Activated CD4-positive, alpha-beta T cell treated with anti-CD3 and anti-CD28 coated beads, Interleukin-2, amount 10 ng/mL, durations not matched to agents 7 days and 5 days (primary cell): Measurements from ENCODE around the gene ADCY9. TPM values are rescaled to one million over a fixed set of nuclear protein-coding genes. Genes with fewer than 3 reads are reported as not detected.
"Not testable (repeated sequence)": the region's sequence is repeated elsewhere in the genome, so short reads cannot be mapped to it uniquely, and the experiment has no call there.

Experiments used
- CTCF ChIA-PET: fragments of 350-600 bp; sonication (Branson Sonifier 250); formaldehyde crosslinking; loops from one replicate; lab custom pipeline; 2021; ENCODE audit warnings: antibody characterized with exemption; lab: Charles Lee
- POLR2A ChIA-PET: fragments of 350-600 bp; sonication (Branson Sonifier 250); formaldehyde crosslinking; loops from one replicate; lab custom pipeline; 2021; ENCODE audit warnings: antibody characterized with exemption; lab: Charles Lee
- DNase-seq: peaks from one replicate; pipeline ENCODE4 v3.0.0-alpha.2; 2020
- H3K27ac Mint-ChIP-seq: one replicate; pipeline ENCODE4 v1.8.0; 2021; ENCODE audit warnings: mild to moderate bottlenecking, moderate library complexity, mixed read lengths
- H3K27me3 Mint-ChIP-seq: one replicate; pipeline ENCODE4 v1.8.0; 2021; ENCODE audit warnings: mixed read lengths
- H3K36me3 Mint-ChIP-seq: one replicate; pipeline ENCODE4 v1.8.0; 2021; ENCODE audit warnings: low read depth, mixed read lengths
- H3K4me1 Mint-ChIP-seq: one replicate; pipeline ENCODE4 v1.8.0; 2021; ENCODE audit warnings: mixed read lengths
- H3K4me3 Mint-ChIP-seq: one replicate; pipeline ENCODE4 v1.8.0; 2021; ENCODE audit warnings: mild to moderate bottlenecking, moderate library complexity, mixed read lengths
- H3K9me3 Mint-ChIP-seq: one replicate; pipeline ENCODE4 v1.8.0; 2021; ENCODE audit warnings: mixed read lengths
- total RNA-seq, 2 experiments: library from RNA; stranded (reverse); gene quantifications; one replicate each; pipeline ENCODE4 v1.2.3, GENCODE V29; 2021

Gene ADCY9
- total RNA-seq, result 10 to 100 TPM; 10.4 to 12.4 TPM

DNA sequence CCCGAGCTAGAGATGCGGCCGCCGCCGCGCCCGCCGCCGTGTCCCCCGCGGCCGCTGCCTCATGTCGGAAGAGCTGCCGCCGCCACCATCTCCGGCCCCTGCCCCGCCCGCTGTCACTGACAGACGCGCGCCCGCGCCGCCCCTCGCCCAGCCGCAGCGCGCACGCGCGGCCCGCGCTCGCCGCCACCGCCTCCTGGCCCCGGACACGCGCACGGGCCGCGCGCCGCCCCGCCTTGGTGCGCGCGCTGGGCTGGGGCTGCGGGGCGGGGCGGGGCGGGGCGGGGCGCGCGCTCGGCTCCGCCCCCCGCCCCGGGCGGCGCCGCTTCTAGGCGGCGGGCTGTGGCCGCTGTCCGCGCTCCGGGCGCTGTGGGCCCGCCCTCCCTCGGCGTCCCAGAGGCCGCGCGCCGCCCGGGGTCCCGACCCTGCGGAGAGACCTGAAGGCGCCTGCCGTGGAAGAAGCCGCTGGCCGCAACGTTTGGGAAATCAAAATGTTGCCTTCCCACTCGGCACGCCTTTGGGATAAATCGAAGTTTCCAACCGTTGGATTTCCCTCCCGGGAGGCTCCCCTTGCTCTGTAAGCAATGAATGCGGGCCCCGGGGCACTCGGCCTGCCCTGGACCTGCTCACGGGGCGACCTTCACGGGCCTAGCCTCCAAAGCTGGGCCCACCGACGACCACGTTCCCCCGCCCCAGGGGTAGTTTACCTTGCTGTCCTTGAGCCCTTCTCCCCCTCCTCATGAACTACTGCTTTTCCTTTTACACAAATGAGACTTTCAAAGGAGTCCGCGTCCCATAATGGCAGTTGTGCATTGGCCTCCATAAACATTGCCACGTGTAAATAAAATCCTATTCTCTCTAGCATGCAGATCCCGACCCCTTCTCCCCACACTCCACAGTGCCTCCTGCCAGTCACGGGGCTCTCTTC, at the start of gene ADCY9:
Gene ADCY9 (minus strand): TSS at position 118 of the 925 bp plus-strand sequence. CDS start 1,000 bp downstream, outside the sequence.
- ChIA-PET CTCF (interaction anchor here (0.5 to 2.7 kb wide), 3 partner anchors 10 to 213 kb away, joined by 3 to 11 read pairs (median 6); no protein-coding TSS in a partner anchor), POLR2A (no interaction called here)
- peak; percentile 76 for DNase-seq
- Mint-ChIP-seq H3K27me3 (peaks cover 16% of the 10 kb centered on the region), H3K4me1 (peaks cover 41% of the 10 kb centered on the region), H3K27ac (peak within 1 kb of the TSS; percentile 51), H3K9me3 (no peaks in the 10 kb centered on the region), H3K36me3 (peaks cover 11% of the 10 kb centered on the region), H3K4me3 (peak within 1 kb of the TSS; percentile 80)

DNA sequence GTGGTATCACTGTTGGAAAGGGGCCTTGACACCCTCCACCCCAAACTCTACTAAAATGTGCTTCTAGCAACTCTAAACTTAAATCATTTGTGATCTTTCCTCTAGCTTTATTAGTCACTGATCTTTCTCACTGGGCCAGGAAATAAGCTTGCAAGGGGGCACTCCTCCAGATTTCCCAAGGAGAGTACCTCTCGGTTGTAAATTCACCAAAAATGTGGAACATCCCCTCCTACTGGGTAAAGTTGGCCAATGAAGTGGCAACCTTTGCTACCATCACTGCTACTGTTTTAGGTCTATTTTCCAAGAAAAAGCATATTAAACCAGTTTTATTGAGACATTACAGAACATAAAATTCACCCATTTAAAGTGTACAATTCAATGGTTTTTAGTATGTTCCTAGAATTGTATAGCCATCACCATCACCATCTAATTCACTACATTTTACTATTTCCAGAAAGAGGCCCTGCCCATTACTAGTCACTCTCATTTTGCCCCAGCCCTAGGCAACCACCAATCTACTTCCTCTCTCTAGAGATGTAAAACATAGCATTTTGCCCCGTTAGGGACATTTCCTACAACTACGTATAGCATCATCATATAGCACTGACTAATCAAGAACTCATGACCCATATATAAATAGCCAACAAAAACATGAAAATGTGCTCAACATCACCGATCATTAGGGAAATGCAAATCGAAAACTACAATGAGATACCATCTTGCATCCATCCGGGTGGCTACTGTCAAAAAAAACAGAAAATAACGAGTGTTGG, 44.6 kb upstream of the ADCY9 start:
- Mint-ChIP-seq H3K4me3 (no peak overlapping the region), H3K9me3 (no peaks in the 10 kb centered on the region), H3K27ac (peak overlapping the region; percentile 33), H3K36me3 (no peaks in the 10 kb centered on the region), H3K27me3 (peaks cover 13% of the 10 kb centered on the region), H3K4me1 (peaks cover 9% of the 10 kb centered on the region)
- DNase-seq, result peak; percentile 19
- ChIA-PET CTCF (no interaction called here), POLR2A (interaction anchor here (0.6 kb wide), 1 partner anchor 137 kb away, joined by 3 read pairs; no protein-coding TSS in a partner anchor)

DNA sequence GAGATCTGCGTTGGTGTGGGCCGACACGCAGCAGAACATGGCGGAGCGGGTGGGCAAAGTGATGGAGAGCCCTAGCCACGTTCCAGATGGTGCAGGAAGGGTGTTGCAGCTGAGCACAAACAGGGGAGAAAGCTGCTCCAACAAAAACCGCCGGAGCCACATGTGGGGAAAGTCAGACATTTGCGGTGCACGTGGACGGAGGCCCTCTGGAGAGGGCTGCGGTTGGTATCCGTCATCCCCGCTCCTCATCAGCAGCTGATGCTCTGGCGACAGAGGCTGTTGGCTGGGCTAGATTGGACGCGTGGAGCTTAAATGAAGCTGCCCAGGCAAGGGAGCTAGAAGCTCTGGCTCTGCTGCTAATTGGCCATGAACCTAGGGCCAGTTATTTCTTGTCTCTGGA, 43.5 kb upstream of the ADCY9 start:
- Mint-ChIP-seq H3K36me3 (no peaks in the 10 kb centered on the region), H3K9me3 (no peaks in the 10 kb centered on the region), H3K27ac (no peak overlapping the region), H3K4me1 (peaks cover 9% of the 10 kb centered on the region), H3K27me3 (peaks cover 15% of the 10 kb centered on the region), H3K4me3 (no peak overlapping the region)
- ChIA-PET POLR2A (no interaction called here), CTCF (interaction anchor here (0.6 kb wide), 1 partner anchor 9 kb away, joined by 3 read pairs; no protein-coding TSS in a partner anchor)
- DNase-seq, result no peak

DNA sequence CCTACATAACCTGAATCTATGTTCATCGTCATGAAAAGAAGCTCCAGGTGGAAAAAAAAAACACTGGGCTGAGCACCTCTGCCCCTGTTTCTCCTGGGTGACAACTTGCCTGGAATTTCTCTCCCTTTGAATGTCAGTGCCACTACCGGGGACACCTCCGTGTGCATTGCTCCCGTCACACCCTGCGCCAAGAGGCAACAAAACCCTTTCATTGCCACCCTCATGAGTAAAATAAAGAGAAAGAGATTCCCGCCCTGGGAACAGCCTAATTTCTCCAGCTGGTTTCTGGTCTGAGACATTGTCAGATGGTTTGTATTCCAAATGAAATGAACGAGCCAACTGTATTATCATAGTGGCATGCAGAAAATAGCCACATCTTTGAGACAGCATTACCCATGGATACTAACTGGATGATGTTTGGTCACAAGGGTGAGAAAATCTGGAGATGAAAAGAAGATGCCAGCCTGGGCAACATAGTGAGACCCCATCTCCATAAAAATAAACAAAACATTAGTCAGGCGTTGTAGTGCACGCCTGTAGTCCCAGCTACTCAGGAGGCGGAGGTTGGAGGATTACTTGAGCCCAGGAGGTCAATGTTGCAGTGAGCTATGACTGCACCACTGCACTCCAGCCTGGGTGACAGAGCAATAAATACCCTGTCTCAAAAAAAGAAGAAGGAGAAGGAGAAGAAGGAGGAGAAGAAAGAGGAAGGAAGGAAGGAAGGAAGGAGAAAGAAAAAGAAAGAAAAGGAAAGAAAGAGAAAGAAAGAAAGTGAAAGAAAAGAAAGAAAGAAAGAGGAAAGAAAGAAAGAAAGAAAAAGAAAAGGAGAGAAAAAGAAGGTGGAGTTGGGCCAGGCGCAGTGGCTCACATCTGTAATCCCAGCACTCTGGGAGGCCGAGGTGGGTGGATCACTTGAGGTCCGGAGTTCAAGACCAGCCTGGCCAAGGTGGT, 42.2 kb upstream of the ADCY9 start:
- POLR2A ChIA-PET, result no interaction called here
- Mint-ChIP-seq H3K27me3 (peaks cover 15% of the 10 kb centered on the region), H3K27ac (peak overlapping the region; percentile 28), H3K9me3 (no peaks in the 10 kb centered on the region), H3K36me3 (no peaks in the 10 kb centered on the region), H3K4me3 (no peak overlapping the region), H3K4me1 (peaks cover 9% of the 10 kb centered on the region)
- CTCF ChIA-PET, result interaction anchor here (0.7 to 2.4 kb wide), 2 partner anchors 11 to 21 kb away, joined by 3 to 13 read pairs; no protein-coding TSS in a partner anchor
- no peak for DNase-seq

DNA sequence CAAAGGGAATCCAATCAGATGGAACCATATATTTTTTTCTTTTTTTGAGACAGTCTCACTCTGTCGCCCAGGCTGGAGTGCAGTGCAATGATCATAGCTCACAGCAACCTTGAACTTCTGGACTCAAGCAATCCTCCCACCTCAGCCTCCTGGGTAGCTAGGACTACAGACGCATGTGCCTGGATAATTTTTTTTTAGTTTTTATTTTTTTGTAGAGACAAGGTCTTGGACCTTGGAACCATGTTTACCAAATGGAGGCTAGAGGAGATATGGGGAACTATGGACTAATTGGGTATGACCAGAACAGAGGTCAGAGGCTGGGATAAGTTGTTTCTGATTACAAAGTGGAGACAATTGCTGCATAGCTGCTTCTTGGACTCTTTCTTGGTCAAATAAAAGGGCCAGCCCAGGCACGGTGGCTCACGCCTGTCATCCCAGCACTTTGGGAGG, 41.2 kb upstream of the ADCY9 start:
- peaks cover 9% of the 10 kb centered on the region for H3K4me1 Mint-ChIP-seq
- H3K4me3 Mint-ChIP-seq, result no peak overlapping the region
- CTCF ChIA-PET, result interaction anchor here (2.4 kb wide), 1 partner anchor 10 kb away, joined by 13 read pairs; no protein-coding TSS in a partner anchor
- no peaks in the 10 kb centered on the region for H3K9me3 Mint-ChIP-seq
- H3K36me3 Mint-ChIP-seq, result no peaks in the 10 kb centered on the region
- no peak for DNase-seq
- POLR2A ChIA-PET, result no interaction called here
- no peak overlapping the region for H3K27ac Mint-ChIP-seq
- H3K27me3 Mint-ChIP-seq, result peaks cover 15% of the 10 kb centered on the region

DNA sequence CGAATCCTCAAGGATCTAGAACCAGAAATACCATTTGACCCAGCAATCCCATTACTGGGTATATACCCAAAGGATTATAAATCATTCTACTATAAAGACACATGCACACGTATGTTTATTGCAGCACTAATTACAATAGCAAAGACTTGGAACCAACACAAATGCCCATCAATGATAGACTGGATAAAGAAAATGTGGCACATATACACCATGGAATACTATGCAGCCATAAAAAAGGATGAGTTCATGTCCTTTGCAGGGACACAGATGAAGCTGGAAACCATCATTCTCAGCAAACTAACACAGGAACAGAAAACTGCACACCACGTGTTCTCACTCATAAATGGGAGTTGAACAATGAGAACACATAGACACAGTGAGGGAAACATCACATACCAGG, 40.3 kb upstream of the ADCY9 start:
- H3K36me3 Mint-ChIP-seq, CTCF ChIA-PET, H3K27ac Mint-ChIP-seq, H3K4me1 Mint-ChIP-seq, H3K9me3 Mint-ChIP-seq, DNase-seq, H3K4me3 Mint-ChIP-seq: not testable (repeated sequence)
- POLR2A ChIA-PET, result interaction anchor here (0.6 kb wide), 1 partner anchor 553 kb away, joined by 4 read pairs; no protein-coding TSS in a partner anchor
- peaks cover 15% of the 10 kb centered on the region for H3K27me3 Mint-ChIP-seq

DNA sequence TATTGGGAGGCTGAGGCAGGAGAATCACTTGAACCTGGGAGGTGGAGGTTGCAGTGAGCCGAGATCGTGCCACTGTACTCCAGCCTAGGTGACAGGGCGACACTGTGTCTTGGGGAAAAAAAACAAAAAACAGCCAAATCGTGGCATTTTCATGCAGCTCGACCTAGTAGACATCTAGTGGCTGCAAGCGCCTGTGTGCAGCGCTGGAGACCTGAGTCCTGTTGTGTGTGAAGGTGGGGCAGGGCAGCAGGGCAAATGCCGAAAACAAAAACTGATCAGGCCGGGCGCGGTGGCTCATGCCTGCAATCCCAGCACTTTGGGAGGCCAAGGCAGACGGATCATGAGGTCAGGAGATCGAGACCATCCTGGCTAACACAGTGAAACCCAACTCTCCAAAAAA, 37.1 kb upstream of the ADCY9 start:
- H3K27me3 Mint-ChIP-seq, result peaks cover 13% of the 10 kb centered on the region
- H3K27ac Mint-ChIP-seq, H3K9me3 Mint-ChIP-seq, DNase-seq, H3K4me1 Mint-ChIP-seq, H3K4me3 Mint-ChIP-seq, H3K36me3 Mint-ChIP-seq, POLR2A ChIA-PET: not testable (repeated sequence)
- CTCF ChIA-PET, result interaction anchor here (0.7 kb wide), 1 partner anchor 64 kb away, joined by 4 read pairs; no protein-coding TSS in a partner anchor

DNA sequence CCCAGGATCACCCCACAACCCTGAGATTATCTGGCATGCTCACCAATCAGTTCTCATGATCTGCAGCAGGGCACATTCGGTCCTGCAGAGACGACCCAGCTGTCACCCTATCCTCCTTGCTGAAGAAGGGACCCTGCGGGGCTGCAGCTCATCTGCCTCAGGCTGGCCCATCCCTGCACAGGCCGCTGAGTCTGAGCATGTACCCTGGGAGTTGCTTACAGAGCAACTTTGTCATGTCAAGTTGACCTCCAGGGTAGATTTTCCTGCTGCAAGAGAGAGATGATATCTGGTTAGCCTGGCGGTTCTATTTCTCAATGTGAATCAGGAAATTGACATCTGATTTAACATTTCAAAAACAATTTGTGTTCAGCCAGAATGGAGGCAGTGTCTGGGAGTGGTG, 36.0 kb upstream of the ADCY9 start:
- Mint-ChIP-seq H3K36me3 (no peaks in the 10 kb centered on the region), H3K4me1 (no peaks in the 10 kb centered on the region), H3K4me3 (no peak overlapping the region), H3K9me3 (no peaks in the 10 kb centered on the region), H3K27ac (no peak overlapping the region), H3K27me3 (peaks cover 11% of the 10 kb centered on the region)
- POLR2A ChIA-PET, result no interaction called here
- CTCF ChIA-PET, result no interaction called here
- DNase-seq, result no peak

DNA sequence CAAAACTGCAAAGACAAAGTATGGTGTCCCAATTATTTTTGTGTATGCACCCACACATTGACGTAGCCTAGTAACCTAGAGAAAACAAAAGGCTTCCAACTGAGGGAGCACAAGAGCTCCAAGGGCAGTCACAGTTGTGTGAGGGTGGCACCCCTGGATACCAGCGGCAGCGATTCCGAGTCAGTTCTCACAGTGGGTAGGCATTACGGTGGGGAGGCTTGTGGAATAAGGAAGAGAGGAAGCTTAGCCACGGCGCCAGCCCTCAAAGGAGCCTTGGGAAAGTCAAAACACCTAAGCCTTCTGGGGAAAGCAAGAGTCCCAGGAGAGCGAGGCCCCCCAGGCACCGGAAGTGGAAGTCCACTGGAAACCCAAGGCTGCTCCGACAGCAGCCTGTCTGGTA, 31.0 kb upstream of the ADCY9 start:
- ChIA-PET CTCF (interaction anchor here (0.8 to 2.9 kb wide), 4 partner anchors 11 to 107 kb away, joined by 3 to 13 read pairs (median 4); no protein-coding TSS in a partner anchor), POLR2A (no interaction called here)
- no peak for DNase-seq

DNA sequence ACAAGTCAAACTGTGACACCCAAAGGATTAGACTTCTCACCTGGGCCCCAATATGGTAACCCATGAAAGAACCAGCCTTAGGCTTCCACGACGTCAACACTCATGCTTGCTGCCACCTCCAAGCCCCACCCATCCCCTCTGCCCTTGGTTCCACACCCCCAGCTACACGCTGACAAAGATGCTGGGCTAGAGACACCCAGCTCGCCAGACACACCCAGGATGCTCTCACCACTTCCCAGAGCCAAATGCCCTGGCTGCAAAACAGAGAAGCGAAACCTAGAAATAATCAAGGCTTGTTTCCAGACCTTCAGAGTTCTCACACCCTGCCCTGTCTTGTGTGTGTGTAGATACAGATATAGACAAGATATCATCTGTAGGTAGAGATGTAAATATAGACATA, 26.0 kb upstream of the ADCY9 start:
- peaks cover 3% of the 10 kb centered on the region for H3K27me3 Mint-ChIP-seq
- peak; percentile 87 for DNase-seq
- peak overlapping the region; percentile 27 for H3K4me3 Mint-ChIP-seq
- H3K9me3 Mint-ChIP-seq, result peaks cover 10% of the 10 kb centered on the region
- CTCF ChIA-PET, result no interaction called here
- POLR2A ChIA-PET, result no interaction called here
- peaks cover 16% of the 10 kb centered on the region for H3K36me3 Mint-ChIP-seq
- H3K27ac Mint-ChIP-seq, result peak overlapping the region; percentile 95
- H3K4me1 Mint-ChIP-seq, result peaks cover 48% of the 10 kb centered on the region

More for the DNA sequence above, 31.0 kb upstream of the ADCY9 start:
- H3K4me1 Mint-ChIP-seq, result peaks cover 20% of the 10 kb centered on the region
- no peaks in the 10 kb centered on the region for H3K27me3 Mint-ChIP-seq
- no peak overlapping the region for H3K4me3 Mint-ChIP-seq
- H3K36me3 Mint-ChIP-seq, result peaks cover 2% of the 10 kb centered on the region
- no peaks in the 10 kb centered on the region for H3K9me3 Mint-ChIP-seq
- H3K27ac Mint-ChIP-seq, result no peak overlapping the region

DNA sequence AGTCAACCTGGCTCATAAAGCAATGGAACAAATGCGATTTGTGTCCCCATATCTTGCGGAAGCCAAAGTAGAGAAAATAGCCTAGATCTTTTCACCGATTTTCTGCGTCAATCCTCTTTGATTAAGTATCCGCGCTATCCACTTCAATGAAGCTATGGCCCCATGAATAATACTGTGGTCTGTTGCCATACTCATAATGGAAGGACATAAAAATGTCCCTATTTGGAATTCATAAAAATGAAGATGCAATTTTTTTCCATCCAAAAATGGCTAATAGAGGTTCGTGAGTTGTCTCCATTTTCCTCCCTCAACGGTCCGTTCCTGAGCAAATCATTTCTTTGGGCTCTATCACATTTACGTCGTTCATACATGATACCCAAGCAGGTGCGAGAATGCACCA, 25.4 kb upstream of the ADCY9 start:
- H3K27ac Mint-ChIP-seq, result peak overlapping the region; percentile 69
- POLR2A ChIA-PET, result no interaction called here
- CTCF ChIA-PET, result no interaction called here
- H3K27me3 Mint-ChIP-seq, result peaks cover 3% of the 10 kb centered on the region
- H3K4me1 Mint-ChIP-seq, result peaks cover 50% of the 10 kb centered on the region
- H3K4me3 Mint-ChIP-seq, result no peak overlapping the region
- peaks cover 10% of the 10 kb centered on the region for H3K9me3 Mint-ChIP-seq
- no peak for DNase-seq
- H3K36me3 Mint-ChIP-seq, result peaks cover 16% of the 10 kb centered on the region

DNA sequence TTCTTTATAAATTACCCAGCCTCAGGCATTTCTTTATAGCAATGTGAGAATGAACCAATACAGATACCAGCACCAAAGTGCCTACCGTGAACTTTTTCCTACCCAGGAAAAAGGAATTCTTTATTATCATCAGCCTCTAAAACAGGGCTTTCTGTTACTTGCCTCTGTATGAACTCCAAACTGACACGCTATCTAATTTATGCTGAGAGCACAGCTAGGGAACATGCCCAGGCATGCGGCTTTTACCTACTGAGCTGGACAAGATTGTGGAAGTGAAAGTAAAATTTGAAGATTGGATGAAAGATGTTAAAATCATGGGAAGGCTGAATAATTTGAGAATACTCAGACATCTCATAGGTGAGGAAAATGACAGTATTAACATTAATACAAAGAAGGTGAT, 24.4 kb upstream of the ADCY9 start:
- POLR2A ChIA-PET, result no interaction called here
- peak overlapping the region; percentile 3 for H3K27ac Mint-ChIP-seq
- no peak overlapping the region for H3K4me3 Mint-ChIP-seq
- H3K27me3 Mint-ChIP-seq, result peaks cover 10% of the 10 kb centered on the region
- no peak for DNase-seq
- CTCF ChIA-PET, result no interaction called here
- peaks cover 16% of the 10 kb centered on the region for H3K36me3 Mint-ChIP-seq
- peaks cover 50% of the 10 kb centered on the region for H3K4me1 Mint-ChIP-seq
- H3K9me3 Mint-ChIP-seq, result peaks cover 10% of the 10 kb centered on the region
